ENCODE measurements around the gene GGT1.
"Not testable (repeated sequence)": the region's sequence is repeated elsewhere in the genome, so short reads cannot be mapped to it uniquely, and the experiment has no call there.

GRCh38 chr22:24631430-24632122 is 28.6 kb downstream of the GGT1 start:
- TF ChIP-seq, protein P1, sequence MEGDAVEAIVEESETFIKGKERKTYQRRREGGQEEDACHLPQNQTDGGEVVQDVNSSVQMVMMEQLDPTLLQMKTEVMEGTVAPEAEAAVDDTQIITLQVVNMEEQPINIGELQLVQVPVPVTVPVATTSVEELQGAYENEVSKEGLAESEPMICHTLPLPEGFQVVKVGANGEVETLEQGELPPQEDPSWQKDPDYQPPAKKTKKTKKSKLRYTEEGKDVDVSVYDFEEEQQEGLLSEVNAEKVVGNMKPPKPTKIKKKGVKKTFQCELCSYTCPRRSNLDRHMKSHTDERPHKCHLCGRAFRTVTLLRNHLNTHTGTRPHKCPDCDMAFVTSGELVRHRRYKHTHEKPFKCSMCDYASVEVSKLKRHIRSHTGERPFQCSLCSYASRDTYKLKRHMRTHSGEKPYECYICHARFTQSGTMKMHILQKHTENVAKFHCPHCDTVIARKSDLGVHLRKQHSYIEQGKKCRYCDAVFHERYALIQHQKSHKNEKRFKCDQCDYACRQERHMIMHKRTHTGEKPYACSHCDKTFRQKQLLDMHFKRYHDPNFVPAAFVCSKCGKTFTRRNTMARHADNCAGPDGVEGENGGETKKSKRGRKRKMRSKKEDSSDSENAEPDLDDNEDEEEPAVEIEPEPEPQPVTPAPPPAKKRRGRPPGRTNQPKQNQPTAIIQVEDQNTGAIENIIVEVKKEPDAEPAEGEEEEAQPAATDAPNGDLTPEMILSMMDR (IDR thresholded peaks at IDR 0.05) = not testable (repeated sequence)
- TF ChIP-seq POLR2A (IDR thresholded peaks at IDR 0.05) = not testable (repeated sequence)
